Ovary (tissue), 3 donors: ENCODE data around the gene DDX3X.
"Not testable (repeated sequence)": the region's sequence is repeated elsewhere in the genome, so short reads cannot be mapped to it uniquely, and the experiment has no call there.

ENCODE experiments used
- CTCF ChIP-seq, 3 donors: fragments of 450-650 bp in 2 of 3; fragments of 200-600 bp in 1 of 3; IDR thresholded peaks; one replicate each; pipeline versions ENCODE4 v1.5.1 to v1.8.0; 2016 to 2022; ENCODE audit warnings: antibody characterized with exemption in 3 of 3, mild to moderate bottlenecking in 1 of 3
- POLR2A ChIP-seq: fragments of 450-650 bp; IDR thresholded peaks from one replicate; pipeline ENCODE4 v1.6.1; 2017; ENCODE audit warnings: antibody characterized with exemption, mild to moderate bottlenecking, moderate library complexity
- donor health status: DM: no; HTN: no; CAD: no.

- TF ChIP-seq CTCF (IDR thresholded peaks at IDR 0.05); POLR2A: not testable (repeated sequence)
Measured at GRCh38 chrX:41371575-41371974, 37.6 kb downstream of the DDX3X start.
